Heart left ventricle (tissue), 16 donors: ENCODE results near the gene IQCH. TPM values are rescaled to one million over a fixed set of nuclear protein-coding genes. Genes with fewer than 3 reads are reported as not detected.

Experiments
- ATAC-seq, 4 donors: fragments of 200-7000 bp; cut with Tn5 transposase; one replicate each; pipeline ENCODE4 v1.9.1; 2020 to 2022; ENCODE audit warnings: moderate library complexity in 4 of 4, mild to moderate bottlenecking in 3 of 4, moderate number of reproducible peaks in 1 of 4
- DNase-seq, 5 donors: peaks; one replicate each; pipeline ENCODE4 v3.0.0-alpha.2; 2020
- H3K27ac ChIP-seq, 12 donors: fragments of 200-600 bp; sonication (generic) in 4 of 12; one replicate each; pipeline versions ENCODE4 v1.5.0 to v1.8.0; 2016 to 2022; ENCODE audit warnings: mild to moderate bottlenecking in 2 of 12
- H3K27me3 ChIP-seq, 9 donors: fragments of 200-600 bp; sonication (generic) in 2 of 9; one replicate each; pipeline versions ENCODE4 v1.5.1 to v1.8.0; 2016 to 2022; ENCODE audit warnings: mild to moderate bottlenecking in 3 of 9
- H3K36me3 ChIP-seq, 9 donors: fragments of 200-600 bp; sonication (generic) in 2 of 9; one replicate each; pipeline versions ENCODE4 v1.5.0 to v1.8.0; 2018 to 2022; ENCODE audit warnings: mild to moderate bottlenecking in 2 of 9
- H3K4me1 ChIP-seq, 12 donors: fragments of 200-600 bp; sonication (generic) in 4 of 12; one replicate each; pipeline versions ENCODE4 v1.5.0 to v1.8.0; 2016 to 2022; ENCODE audit warnings: mild to moderate bottlenecking in 3 of 12
- H3K4me3 ChIP-seq, 12 donors: fragments of 200-600 bp; sonication (generic) in 4 of 12; one replicate each; pipeline versions ENCODE4 v1.5.0 to v1.8.0; 2017 to 2022; ENCODE audit warnings: mild to moderate bottlenecking in 9 of 12, moderate library complexity in 4 of 12
- H3K9me3 ChIP-seq, 12 donors: fragments of 200-600 bp; sonication (generic) in 4 of 12; one replicate each; pipeline versions ENCODE4 v1.5.0 to v1.8.0; 2016 to 2022; ENCODE audit warnings: mild to moderate bottlenecking in 1 of 12
- POLR2A ChIP-seq, 2 donors: fragments of 450-650 bp; IDR thresholded peaks; one replicate each; pipeline ENCODE4 v1.6.1; 2017; ENCODE audit warnings: antibody characterized with exemption in 2 of 2, mild to moderate bottlenecking in 2 of 2, moderate library complexity in 2 of 2
- WGBS, 4 donors: extraction: QIAGEN DNeasy Blood & Tissue Kit in 2 of 4; methylation state at CpG; one replicate each; pipeline versions ENCODE4 v1.1.5 to v1.1.7; 2013 to 2018; 5-methylcytosine and 5-hydroxymethylcytosine counted together
- intact Hi-C, 10 donors: fragments of 100-400 bp; cut with DNase I; formaldehyde crosslinking; loops; one replicate each; pipeline versions ENCODE4 v1.11.1 to v1.14.2; 2022
- polyA plus RNA-seq, 2 donors: library from polyadenylated mRNA; stranded (reverse); fragments of 200-250 nt; gene quantifications; one replicate each; pipeline ENCODE4 v1.2.3, GENCODE V29; 2013
- total RNA-seq, 9 donors: library from RNA; depleted of rRNA in 2 of 9; stranded (reverse); fragments of >200 nt in 2 of 9; fragmentation: NEBNext Ultra II Directional in 3 of 9; extraction: Animal tissue kit (Norgen Biotek cat#: 25700) in 3 of 9; gene quantifications; one replicate each; pipeline versions ENCODE4 v1.1.0 to v1.2.4, GENCODE V29; 2016 to 2023
- TF ChIP-seq, protein P1 (sequence below), 12 donors: fragments of 200-600 bp; sonication (generic) in 4 of 12; IDR thresholded peaks; one replicate each; pipeline versions ENCODE4 v1.5.0 to v1.8.0; 2018 to 2022; ENCODE audit warnings: antibody characterized with exemption in 12 of 12, mild to moderate bottlenecking in 5 of 12
- donor health status: ischemic (EF 13 %, LVEDD 7.1; RV severe dilation, severe dysfunction).
- donor health status: healthy with polysubstance abuse.
- donor health status: DM: no; HTN: yes; CAD: no.
- donor health status: DM: no; HTN: no; CAD: no.
- donor health status: ischemic (EF 25% LVEDD 6.9; RV normal size, moderate dysfunction).
- donor health status: ischemic (EF 25% LVEDD 5.7; RV mildly dilated, moderate dysfunction).
- donor health status: healthy.
- donor health status: DM: yes; HTN: yes; CAD: no.
- donor health status: ischemic (EF 35%, LVEDD 5.7; RV mildly dilated, moderate dysfunction).
- donor health status: nonischemic (EF 11% LVEDD 7.7; RV severe dilation, severe dysfunction).
- donor health status: DM: yes; HTN: yes; CAD: no.
- donor health status: PGD.
- donor health status: ischemic (EF 29% LVEDD 5.4; RV normal size, mild dysfunction).
- donor health status: nonischemic (EF 23%, LVEDD 6.1; RV moderate dilation, normal function).

The IQCH gene
- total and polyA plus RNA-seq, 11 donors = 0.11 to 3.3 (median 1.4) TPM

DNA sequence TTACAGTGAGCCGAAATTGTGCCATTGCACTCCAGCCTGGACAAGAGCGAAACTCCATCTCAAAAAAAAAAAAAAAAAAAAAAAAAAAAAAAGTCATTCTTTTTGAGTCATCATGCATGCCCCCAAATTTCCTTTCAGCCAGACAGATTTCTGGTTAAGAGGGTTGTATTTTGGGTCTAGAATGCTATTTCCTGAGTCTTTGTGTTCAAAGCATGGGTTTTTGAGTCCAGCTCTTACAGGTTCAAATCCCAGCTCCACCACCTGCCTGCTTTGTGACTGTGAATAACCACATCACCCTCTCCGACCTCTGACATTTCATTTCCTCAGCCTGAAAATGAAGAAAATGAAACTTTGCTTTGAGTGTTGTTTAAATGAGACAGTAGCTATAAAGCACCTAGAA lies 257.0 kb downstream of the IQCH start:
- no peak overlapping the region for H3K27ac ChIP-seq
- no peak for TF ChIP-seq POLR2A (IDR thresholded peaks at IDR 0.05)
- TF ChIP-seq, protein P1, sequence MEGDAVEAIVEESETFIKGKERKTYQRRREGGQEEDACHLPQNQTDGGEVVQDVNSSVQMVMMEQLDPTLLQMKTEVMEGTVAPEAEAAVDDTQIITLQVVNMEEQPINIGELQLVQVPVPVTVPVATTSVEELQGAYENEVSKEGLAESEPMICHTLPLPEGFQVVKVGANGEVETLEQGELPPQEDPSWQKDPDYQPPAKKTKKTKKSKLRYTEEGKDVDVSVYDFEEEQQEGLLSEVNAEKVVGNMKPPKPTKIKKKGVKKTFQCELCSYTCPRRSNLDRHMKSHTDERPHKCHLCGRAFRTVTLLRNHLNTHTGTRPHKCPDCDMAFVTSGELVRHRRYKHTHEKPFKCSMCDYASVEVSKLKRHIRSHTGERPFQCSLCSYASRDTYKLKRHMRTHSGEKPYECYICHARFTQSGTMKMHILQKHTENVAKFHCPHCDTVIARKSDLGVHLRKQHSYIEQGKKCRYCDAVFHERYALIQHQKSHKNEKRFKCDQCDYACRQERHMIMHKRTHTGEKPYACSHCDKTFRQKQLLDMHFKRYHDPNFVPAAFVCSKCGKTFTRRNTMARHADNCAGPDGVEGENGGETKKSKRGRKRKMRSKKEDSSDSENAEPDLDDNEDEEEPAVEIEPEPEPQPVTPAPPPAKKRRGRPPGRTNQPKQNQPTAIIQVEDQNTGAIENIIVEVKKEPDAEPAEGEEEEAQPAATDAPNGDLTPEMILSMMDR (IDR thresholded peaks at IDR 0.05) = no peak
- H3K27me3 ChIP-seq = no peaks in the 10 kb centered on the region
- H3K4me3 ChIP-seq = no peak overlapping the region
- H3K36me3 ChIP-seq = peaks cover 0 to 75% (median 24%) of the 10 kb centered on the region in 9 donors
- DNase-seq (no peak), ATAC-seq (no peak)
- 93 to 97% (median 95%) methylated on average over 3 of the region's 3 CpGs for WGBS, 4 donors
- H3K4me1 ChIP-seq = peaks cover 0 to 6% (median 0%) of the 10 kb centered on the region in 12 donors
- no peaks in the 10 kb centered on the region for H3K9me3 ChIP-seq
- intact Hi-C loops = loop anchor here in 1 of 10 donors (10.0 kb wide), 1 partner anchor 323 kb away; no protein-coding TSS in a partner anchor

DNA sequence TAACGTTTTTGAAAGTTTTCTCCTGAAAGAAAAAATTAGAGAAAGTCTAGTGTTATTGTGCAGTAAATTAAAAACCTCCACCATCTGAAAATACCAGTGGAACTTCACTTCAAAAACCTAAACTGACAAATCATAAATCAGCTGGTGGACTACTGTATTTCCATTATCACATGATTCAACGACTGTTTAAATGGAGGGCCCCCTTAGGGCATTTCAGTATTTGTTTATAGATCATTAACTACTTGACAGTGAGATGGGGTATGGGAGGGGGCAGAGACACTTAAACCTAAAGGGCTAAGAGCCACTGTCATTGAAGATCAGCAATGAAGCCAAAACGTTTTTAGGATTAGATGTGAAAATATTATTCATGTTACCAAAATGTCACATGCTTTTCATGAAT lies 257.6 kb downstream of the IQCH start:
- H3K4me3 ChIP-seq = no peak overlapping the region
- no peak overlapping the region for H3K27ac ChIP-seq
- 49 to 56% (median 55%) methylated on average over 3 of the region's 3 CpGs for WGBS, 4 donors
- TF ChIP-seq, protein P1 (IDR thresholded peaks at IDR 0.05) = no peak
- TF ChIP-seq POLR2A (IDR thresholded peaks at IDR 0.05) = no peak
- H3K9me3 ChIP-seq = no peaks in the 10 kb centered on the region
- intact Hi-C loops = loop anchor here in 1 of 10 donors (10.0 kb wide), 1 partner anchor 323 kb away; no protein-coding TSS in a partner anchor
- H3K36me3 ChIP-seq = peaks cover 0 to 76% (median 28%) of the 10 kb centered on the region in 9 donors
- ATAC-seq (no peak), DNase-seq (no peak)
- peaks cover 0 to 3% (median 0%) of the 10 kb centered on the region in 12 donors for H3K4me1 ChIP-seq
- H3K27me3 ChIP-seq = no peaks in the 10 kb centered on the region

GRCh38 chr15:67512933-67513714 lies 258.5 kb downstream of the IQCH start:
- ATAC-seq = no peak
- intact Hi-C loops = loop anchor here in 1 of 10 donors (10.0 kb wide), 1 partner anchor 322 kb away; no protein-coding TSS in a partner anchor
- peaks cover 0 to 77% (median 31%) of the 10 kb centered on the region in 9 donors for H3K36me3 ChIP-seq

DNA sequence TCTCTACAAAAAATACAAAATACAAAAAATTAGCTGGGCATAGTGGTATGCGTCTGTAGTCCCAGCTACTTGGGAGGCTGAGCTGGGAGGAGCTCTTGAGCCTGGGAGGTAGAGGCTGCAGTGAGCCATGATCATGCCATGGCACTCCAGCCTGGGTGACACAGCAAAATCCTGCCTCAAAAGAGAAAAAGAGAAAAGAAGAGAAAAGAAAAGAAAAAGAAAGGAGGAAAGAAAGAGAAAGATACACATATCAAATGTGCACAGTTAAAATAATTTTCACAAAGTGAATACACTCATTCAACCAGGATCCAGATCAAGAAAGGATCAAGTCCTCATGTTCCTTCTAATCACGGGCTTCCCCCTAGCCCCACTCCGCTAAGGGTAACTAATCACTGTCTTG lies 260.5 kb downstream of the IQCH start:
- intact Hi-C loops = loop anchor here in 1 of 10 donors (10.0 kb wide), 1 partner anchor 320 kb away; no protein-coding TSS in a partner anchor
- Histone ChIP-seq H3K9me3 (no peaks in the 10 kb centered on the region), H3K27ac (no peak overlapping the region), H3K27me3 (no peaks in the 10 kb centered on the region), H3K4me1 (peaks cover 0 to 3% (median 0%) of the 10 kb centered on the region in 12 donors), H3K4me3 (no peak overlapping the region), H3K36me3 (peaks cover 0 to 74% (median 29%) of the 10 kb centered on the region in 9 donors)
- ATAC-seq (no peak), DNase-seq (no peak)
- TF ChIP-seq, protein P1 (IDR thresholded peaks at IDR 0.05) = no peak
- no peak for TF ChIP-seq POLR2A (IDR thresholded peaks at IDR 0.05)
- 96 to 98% (median 97%) methylated on average over 3 of the region's 3 CpGs for WGBS, 4 donors

More at GRCh38 chr15:67512933-67513714, 258.5 kb downstream of the IQCH start:
- Histone ChIP-seq H3K4me3 (no peak overlapping the region), H3K4me1 (no peaks in the 10 kb centered on the region), H3K9me3 (no peaks in the 10 kb centered on the region), H3K27ac (no peak overlapping the region), H3K27me3 (no peaks in the 10 kb centered on the region)
- 77 to 85% (median 80%) methylated on average over 9 of the region's 9 CpGs for WGBS, 4 donors
- DNase-seq = no peak
- TF ChIP-seq POLR2A (IDR thresholded peaks at IDR 0.05) = no peak
- TF ChIP-seq, protein P1 (IDR thresholded peaks at IDR 0.05) = no peak
